HepG2 (cell line): ENCODE data around the gene ANGPTL2.

Source experiments
- ARNTL ChIP-seq: sonication (generic); formaldehyde crosslinking; IDR thresholded peaks from 2 replicates; pipeline ENCODE4 v1.4.0; 2020; ENCODE audit warnings: mild to moderate bottlenecking, missing genetic modification reagents
- ERF ChIP-seq: IDR thresholded peaks from 2 replicates; pipeline ENCODE4 v1.6.1; 2018; ENCODE audit warnings: missing biosample characterization, missing genetic modification reagents
- ESRRA ChIP-seq: sonication (generic); formaldehyde crosslinking; IDR thresholded peaks from 2 replicates; pipeline ENCODE4 v1.5.1; 2020; ENCODE audit warnings: mild to moderate bottlenecking, low read depth, missing genetic modification reagents
- KAT8 ChIP-seq: IDR thresholded peaks from 2 replicates; pipeline ENCODE4 v1.6.1; 2016; ENCODE audit warnings: missing genetic modification reagents, missing compliant biosample characterization
- MTA3 ChIP-seq: sonication (generic); formaldehyde crosslinking; IDR thresholded peaks from 2 replicates; pipeline ENCODE4 v1.4.0; 2020; ENCODE audit warnings: missing genetic modification reagents
- PBX3 ChIP-seq: sonication (generic); formaldehyde crosslinking; IDR thresholded peaks from 2 replicates; pipeline ENCODE4 v1.8.1; 2023; ENCODE audit warnings: missing genetic modification reagents, inconsistent platforms, borderline replicate concordance
- ZBTB1 ChIP-seq: sonication (generic); formaldehyde crosslinking; IDR thresholded peaks from 2 replicates; pipeline ENCODE4 v1.4.0; 2020; ENCODE audit warnings: missing genetic modification reagents, borderline replicate concordance
- ZNF101 ChIP-seq: sonication (generic); formaldehyde crosslinking; IDR thresholded peaks from 2 replicates; pipeline ENCODE4 v1.4.0; 2020; ENCODE audit warnings: mild to moderate bottlenecking, low read depth, missing genetic modification reagents, borderline replicate concordance
- ZNF282 ChIP-seq: fragments of 450-650 bp; IDR thresholded peaks from 2 replicates; pipeline ENCODE4 v1.6.1; 2018; ENCODE audit not compliant: partially characterized antibody

- TF ChIP-seq ERF (CRISPR knock-in tag) (no peak), ZNF101 (CRISPR knock-in tag) (no peak), KAT8 (CRISPR knock-in tag) (no peak), MTA3 (CRISPR knock-in tag) (no peak), ARNTL (no peak), ESRRA (CRISPR knock-in tag) (no peak), PBX3 (CRISPR knock-in tag) (no peak), ZNF282 (no peak), ZBTB1 (CRISPR knock-in tag) (no peak)
These were observed 27.0 kb downstream of the ANGPTL2 start for GRCh38 chr9:127095411-127095810.
